Activated naive CD4-positive, alpha-beta T cell (primary cell): ENCODE data around the gene EYA2.

Source experiments
- DNase-seq, 4 experiments: peaks; one replicate each; lab custom pipeline; 2025; lab: John Stamatoyannopoulos, UW

The EYA2 gene

GRCh38 chr20:47141941-47142773 is 247.5 kb downstream of the EYA2 start:
- no peak for DNase-seq

GRCh38 chr20:47142774-47143170 is 248.1 kb downstream of the EYA2 start:
- DNase-seq = no peak

GRCh38 chr20:47143657-47144056 is 249.0 kb downstream of the EYA2 start:
- no peak for DNase-seq

GRCh38 chr20:47144463-47144862 is 249.8 kb downstream of the EYA2 start:
- no peak for DNase-seq

GRCh38 chr20:47146686-47147085 is 252.0 kb downstream of the EYA2 start:
- DNase-seq = no peak

GRCh38 chr20:47148059-47148458 is 253.4 kb downstream of the EYA2 start:
- no peak for DNase-seq

GRCh38 chr20:47149939-47150338 is 255.3 kb downstream of the EYA2 start:
- DNase-seq = no peak

GRCh38 chr20:47150403-47151152 is 255.9 kb downstream of the EYA2 start:
- DNase-seq = no peak

- DNase-seq = no peak
These were observed 257.4 kb downstream of the EYA2 start for GRCh38 chr20:47152068-47152467.

GRCh38 chr20:47154089-47154488 is 259.4 kb downstream of the EYA2 start:
- no peak for DNase-seq

GRCh38 chr20:47156301-47157137 is 261.9 kb downstream of the EYA2 start:
- no peak for DNase-seq

- no peak for DNase-seq
These were observed 264.5 kb downstream of the EYA2 start for GRCh38 chr20:47159166-47159565.

GRCh38 chr20:47160240-47160639 is 265.6 kb downstream of the EYA2 start:
- no peak for DNase-seq

GRCh38 chr20:47160992-47161391 is 266.3 kb downstream of the EYA2 start:
- DNase-seq = no peak

- no peak for DNase-seq
These were observed 266.8 kb downstream of the EYA2 start for GRCh38 chr20:47161411-47161810.

GRCh38 chr20:47164140-47164539 is 269.5 kb downstream of the EYA2 start:
- DNase-seq = no peak

- no peak for DNase-seq
These were observed 270.8 kb downstream of the EYA2 start for GRCh38 chr20:47165376-47165865.

GRCh38 chr20:47167846-47168245 is 273.2 kb downstream of the EYA2 start:
- DNase-seq = no peak

- no peak for DNase-seq
These were observed 277.9 kb downstream of the EYA2 start for GRCh38 chr20:47172579-47172978.

GRCh38 chr20:47173596-47174216 is 279.1 kb downstream of the EYA2 start:
- DNase-seq = no peak

GRCh38 chr20:47174456-47175243 is 280.0 kb downstream of the EYA2 start:
- DNase-seq = no peak
